HG02884 (cell line): Measurements from ENCODE around the gene RBM42.

Experiments used
- ATAC-seq: cut with Tn5 transposase; IDR thresholded peaks from one replicate; pipeline ENCODE4 v1.9.1; 2021; ENCODE audit warnings: mild to moderate bottlenecking, moderate library complexity; ENCODE audit not compliant: unreplicated experiment

Gene RBM42

GRCh38 chr19:35620001-35620400 lies 8.8 kb upstream of the RBM42 start:
- no peak for ATAC-seq

GRCh38 chr19:35621708-35622107 lies 7.1 kb upstream of the RBM42 start:
- no peak for ATAC-seq

- ATAC-seq, result no peak
Measured at GRCh38 chr19:35622750-35623149, 6.1 kb upstream of the RBM42 start.

- ATAC-seq, result no peak
Measured at GRCh38 chr19:35623327-35624010, 5.4 kb upstream of the RBM42 start.

- ATAC-seq, result no peak
Measured at GRCh38 chr19:35628264-35628564, 622 bp upstream of the RBM42 start.

GRCh38 chr19:35629332-35629633 lies 447 bp downstream of the RBM42 start:
- no peak for ATAC-seq

GRCh38 chr19:35633727-35634440 lies 5.0 kb downstream of the RBM42 start:
- no peak for ATAC-seq

- no peak for ATAC-seq
Measured at GRCh38 chr19:35636651-35637050, 7.8 kb downstream of the RBM42 start.

- no peak for ATAC-seq
Measured at GRCh38 chr19:35637165-35637564, 8.3 kb downstream of the RBM42 start.

- no peak for ATAC-seq
Measured at GRCh38 chr19:35639321-35639639, 10.4 kb downstream of the RBM42 start.

- no peak for ATAC-seq
Measured at GRCh38 chr19:35639863-35640262, 11.0 kb downstream of the RBM42 start.

- no peak for ATAC-seq
Measured at GRCh38 chr19:35641515-35642151, 12.8 kb downstream of the RBM42 start, which contains the start of gene ETV2. ETV2 (plus strand) TSS chr19:35641745; CDS start chr19:35642461, 716 bp downstream.

GRCh38 chr19:35642312-35642711 lies 13.5 kb downstream of the RBM42 start:
- ATAC-seq, result no peak

GRCh38 chr19:35642798-35643254 lies 14.0 kb downstream of the RBM42 start:
- ATAC-seq, result no peak

- ATAC-seq, result no peak
Measured at GRCh38 chr19:35643255-35644205, 14.7 kb downstream of the RBM42 start.

- peak; percentile 67 for ATAC-seq
Measured at GRCh38 chr19:35644206-35644986, 15.6 kb downstream of the RBM42 start.

- no peak for ATAC-seq
Measured at GRCh38 chr19:35644987-35645679, 16.3 kb downstream of the RBM42 start.

- ATAC-seq, result no peak
Measured at GRCh38 chr19:35645680-35646511, 17.1 kb downstream of the RBM42 start.
